T-helper 1 cell treated with Interleukin-12 subunit alpha and Interleukin-12 subunit beta and Interleukin-4 antibody, amounts not matched to agents 30 ng/mL and 1 ng/mL, for 36 hours (primary cell): ENCODE measurements around the gene XPNPEP3. TPM values are rescaled to one million over a fixed set of nuclear protein-coding genes. Genes with fewer than 3 reads are reported as not detected.

Experiments
- total RNA-seq: library from RNA; stranded (reverse); gene quantifications from 2 replicates; pipeline ENCODE4 v1.2.3, GENCODE V29; 2022

Gene XPNPEP3
- total RNA-seq, 1 donor from 2014 or later, result 13.8 TPM

Other genes with a start within 250 kb of the XPNPEP3 start
- gene MRTFA, start 220.4 kb upstream of the XPNPEP3 start, total RNA-seq, result 56.8 and 67.4 TPM in 2 replicates
- gene MCHR1, start 177.7 kb upstream of the XPNPEP3 start, total RNA-seq, result not detected in 2 replicates
- 20.3 and 23.7 TPM in 2 replicates for gene SLC25A17, start 37.8 kb upstream of the XPNPEP3 start, total RNA-seq
- 121 and 124 TPM in 2 replicates for gene ST13, start 509 bp upstream of the XPNPEP3 start, total RNA-seq
- gene DNAJB7, start 5.0 kb downstream of the XPNPEP3 start, total RNA-seq, result not detected in 2 replicates
- 83.1 and 83.4 TPM in 2 replicates for gene RBX1, start 94.2 kb downstream of the XPNPEP3 start, total RNA-seq
- 91.1 and 94.8 TPM in 2 replicates for gene EP300, start 235.4 kb downstream of the XPNPEP3 start, total RNA-seq